Chondrocyte (in vitro differentiated cells): ENCODE data around the gene GCC2. TPM values are rescaled to one million over a fixed set of nuclear protein-coding genes. Genes with fewer than 3 reads are reported as not detected.
A peak's percentile ranks its signal among the peaks of the same experiment; 100 is the strongest.

Experiments
- DNase-seq: peaks from one replicate; pipeline ENCODE4 v3.0.0; 2021; ENCODE audit warnings: mixed read lengths, low spot score
- H3K27ac Mint-ChIP-seq: one replicate; pipeline ENCODE4 v1.8.0; 2021; ENCODE audit warnings: mild to moderate bottlenecking, moderate library complexity, mixed read lengths; ENCODE audit not compliant: unreplicated experiment
- H3K27me3 Mint-ChIP-seq: 2 replicates; pipeline ENCODE4 v1.8.0; 2021; ENCODE audit warnings: low read depth, mixed read lengths
- H3K36me3 Mint-ChIP-seq: 2 replicates; pipeline ENCODE4 v1.8.0; 2021; ENCODE audit warnings: low read depth, mixed read lengths
- H3K4me1 Mint-ChIP-seq: 2 replicates; pipeline ENCODE4 v1.8.0; 2021; ENCODE audit warnings: low read depth, mild to moderate bottlenecking, mixed read lengths
- H3K4me3 Mint-ChIP-seq: one replicate; pipeline ENCODE4 v1.8.0; 2021; ENCODE audit warnings: mild to moderate bottlenecking, moderate library complexity, mixed read lengths; ENCODE audit not compliant: unreplicated experiment
- H3K9me3 Mint-ChIP-seq: 2 replicates; pipeline ENCODE4 v1.8.0; 2021; ENCODE audit warnings: low read depth, mixed read lengths
- CTCF ChIP-seq: fragments of 200-600 bp; sonication (generic); IDR thresholded peaks from 2 replicates; pipeline ENCODE4 v1.5.0; 2021; ENCODE audit warnings: antibody characterized with exemption, mild to moderate bottlenecking, moderate library complexity
- total RNA-seq: library from RNA; stranded (reverse); gene quantifications from 3 replicates; pipeline ENCODE4 v1.2.1, GENCODE V29; 2021

The GCC2 gene
- total RNA-seq, 1 donor from 2014 or later = 24.2 TPM

DNA sequence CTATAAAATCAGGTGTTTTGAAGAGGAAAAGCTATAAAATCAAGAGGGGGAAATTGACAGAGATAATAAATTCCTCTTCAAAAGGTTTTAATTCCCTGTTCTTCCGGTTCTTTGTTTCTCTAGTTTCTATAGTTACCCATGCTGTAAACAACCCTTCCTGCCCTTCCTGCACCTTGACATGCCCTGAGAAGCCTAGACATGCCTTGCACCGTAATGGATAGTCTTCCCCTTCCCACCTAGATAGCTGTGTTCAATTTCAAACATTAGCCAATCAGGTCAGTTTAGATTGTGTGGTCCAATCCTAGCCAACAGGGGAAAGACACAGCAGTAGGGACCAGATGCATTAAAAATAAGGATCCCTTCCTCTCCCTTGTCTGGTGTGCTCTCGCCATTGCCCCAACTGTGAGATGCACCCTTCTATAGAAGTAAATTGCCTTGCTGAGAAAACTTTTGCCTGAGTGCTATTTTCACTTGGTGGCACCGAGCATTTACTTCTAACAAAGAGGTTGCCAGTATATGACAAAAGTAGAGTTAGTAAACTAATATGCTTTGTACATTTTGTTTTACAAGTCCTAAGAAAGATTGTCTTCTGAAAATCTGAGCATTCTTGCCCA lies 44.1 kb upstream of the GCC2 start:
- no peak overlapping the region for H3K27ac Mint-ChIP-seq
- H3K9me3 Mint-ChIP-seq = peaks cover 9% of the 10 kb centered on the region
- no peak for TF ChIP-seq CTCF
- peaks cover 9% of the 10 kb centered on the region for H3K36me3 Mint-ChIP-seq
- peaks cover 13% of the 10 kb centered on the region for H3K4me1 Mint-ChIP-seq
- DNase-seq = no peak
- no peak overlapping the region for H3K4me3 Mint-ChIP-seq
- H3K27me3 Mint-ChIP-seq = peaks cover 7% of the 10 kb centered on the region

- peaks cover 7% of the 10 kb centered on the region for H3K36me3 Mint-ChIP-seq
- no peak for DNase-seq
- no peak overlapping the region for H3K4me3 Mint-ChIP-seq
- H3K9me3 Mint-ChIP-seq = peaks cover 7% of the 10 kb centered on the region
- peaks cover 17% of the 10 kb centered on the region for H3K4me1 Mint-ChIP-seq
- H3K27ac Mint-ChIP-seq = no peak overlapping the region
- no peak for TF ChIP-seq CTCF
- H3K27me3 Mint-ChIP-seq = peaks cover 1% of the 10 kb centered on the region
These were observed 40.9 kb upstream of the GCC2 start for GRCh38 chr2:108407864-108408729.

DNA sequence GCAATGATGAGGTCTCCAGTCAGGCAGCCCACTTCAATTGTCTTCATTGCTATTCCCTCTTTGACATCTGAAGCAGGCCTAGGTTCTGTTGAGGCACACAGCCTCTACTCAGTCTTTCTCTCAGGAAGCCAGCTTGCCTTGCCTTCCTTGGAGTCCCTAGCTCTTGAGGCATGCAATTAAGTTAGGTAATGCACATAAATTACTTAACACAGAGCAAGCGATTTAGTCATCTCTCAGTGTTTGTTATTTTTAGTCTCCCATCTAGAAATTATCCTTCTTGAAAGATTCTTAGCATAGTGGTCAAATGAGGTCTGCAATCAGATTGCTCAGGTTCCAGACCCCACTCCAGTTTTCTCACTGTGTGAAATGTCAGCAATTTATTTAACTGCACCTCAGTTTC lies 39.2 kb upstream of the GCC2 start:
- no peak for TF ChIP-seq CTCF
- no peak for DNase-seq
- Mint-ChIP-seq H3K9me3 (peaks cover 7% of the 10 kb centered on the region), H3K36me3 (peaks cover 7% of the 10 kb centered on the region), H3K27me3 (peaks cover 1% of the 10 kb centered on the region), H3K4me1 (peaks cover 19% of the 10 kb centered on the region), H3K4me3 (no peak overlapping the region), H3K27ac (no peak overlapping the region)

DNA sequence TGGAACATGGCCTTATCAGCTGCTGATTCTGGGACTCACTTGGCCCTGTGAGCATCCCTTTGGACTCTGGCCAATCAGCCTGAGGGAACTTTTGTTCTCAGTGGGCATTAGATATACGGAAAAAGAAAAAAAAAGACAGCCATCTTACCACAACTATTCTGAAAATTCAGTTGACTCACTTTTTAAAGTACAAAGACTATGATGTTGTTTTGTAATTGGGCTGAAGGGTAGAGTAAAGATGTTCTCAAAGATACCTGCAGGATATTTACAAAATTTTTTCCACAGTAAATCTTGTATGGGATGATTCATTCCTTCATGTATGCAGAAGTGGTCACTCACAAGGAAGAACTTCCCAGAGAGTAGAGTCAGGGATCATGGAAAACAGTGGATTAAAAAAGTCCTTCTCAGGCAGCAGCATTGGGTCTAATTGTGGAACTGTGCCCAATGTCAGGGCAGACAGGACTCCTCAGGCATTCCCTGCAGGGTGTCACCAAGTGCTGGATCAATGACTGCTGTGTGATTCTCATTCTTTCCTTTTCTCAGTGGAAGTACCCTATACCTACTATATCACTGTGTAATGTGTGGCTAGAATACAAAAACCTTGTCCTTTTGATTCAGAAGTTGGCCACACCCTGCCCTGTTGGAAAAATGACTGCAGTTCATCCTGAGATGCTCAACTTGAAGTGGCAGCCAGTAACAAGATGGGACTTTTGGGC lies 35.9 kb upstream of the GCC2 start:
- H3K4me3 Mint-ChIP-seq = no peak overlapping the region
- no peaks in the 10 kb centered on the region for H3K9me3 Mint-ChIP-seq
- H3K27me3 Mint-ChIP-seq = no peaks in the 10 kb centered on the region
- peaks cover 19% of the 10 kb centered on the region for H3K4me1 Mint-ChIP-seq
- peak overlapping the region; percentile 5 for H3K27ac Mint-ChIP-seq
- no peak for TF ChIP-seq CTCF
- DNase-seq = no peak
- no peaks in the 10 kb centered on the region for H3K36me3 Mint-ChIP-seq

DNA sequence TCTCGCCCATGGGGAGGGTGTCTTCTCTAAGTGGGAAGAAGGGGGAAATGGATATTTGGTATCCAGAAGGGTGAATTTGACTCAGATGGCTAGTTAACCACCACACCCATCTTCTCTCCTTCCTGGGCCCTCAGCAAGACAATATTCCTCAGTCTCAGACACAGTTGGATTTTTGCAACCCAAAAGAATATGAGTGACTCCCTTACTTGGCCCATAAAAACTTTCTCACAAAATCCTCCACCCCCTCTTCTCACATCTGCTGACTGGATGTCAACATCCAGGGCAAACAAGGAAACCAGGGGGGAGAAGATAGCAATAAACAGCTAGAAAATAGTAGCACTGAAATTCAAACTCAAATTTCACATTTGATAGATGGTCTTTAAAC lies 35.3 kb upstream of the GCC2 start:
- Mint-ChIP-seq H3K27me3 (no peaks in the 10 kb centered on the region), H3K4me1 (peaks cover 19% of the 10 kb centered on the region), H3K36me3 (no peaks in the 10 kb centered on the region), H3K4me3 (no peak overlapping the region), H3K27ac (no peak overlapping the region), H3K9me3 (no peaks in the 10 kb centered on the region)
- no peak for DNase-seq
- TF ChIP-seq CTCF = no peak
